ENCODE measurements around the gene FNTB.

FNTB gene, protein sequence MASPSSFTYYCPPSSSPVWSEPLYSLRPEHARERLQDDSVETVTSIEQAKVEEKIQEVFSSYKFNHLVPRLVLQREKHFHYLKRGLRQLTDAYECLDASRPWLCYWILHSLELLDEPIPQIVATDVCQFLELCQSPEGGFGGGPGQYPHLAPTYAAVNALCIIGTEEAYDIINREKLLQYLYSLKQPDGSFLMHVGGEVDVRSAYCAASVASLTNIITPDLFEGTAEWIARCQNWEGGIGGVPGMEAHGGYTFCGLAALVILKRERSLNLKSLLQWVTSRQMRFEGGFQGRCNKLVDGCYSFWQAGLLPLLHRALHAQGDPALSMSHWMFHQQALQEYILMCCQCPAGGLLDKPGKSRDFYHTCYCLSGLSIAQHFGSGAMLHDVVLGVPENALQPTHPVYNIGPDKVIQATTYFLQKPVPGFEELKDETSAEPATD

DNA sequence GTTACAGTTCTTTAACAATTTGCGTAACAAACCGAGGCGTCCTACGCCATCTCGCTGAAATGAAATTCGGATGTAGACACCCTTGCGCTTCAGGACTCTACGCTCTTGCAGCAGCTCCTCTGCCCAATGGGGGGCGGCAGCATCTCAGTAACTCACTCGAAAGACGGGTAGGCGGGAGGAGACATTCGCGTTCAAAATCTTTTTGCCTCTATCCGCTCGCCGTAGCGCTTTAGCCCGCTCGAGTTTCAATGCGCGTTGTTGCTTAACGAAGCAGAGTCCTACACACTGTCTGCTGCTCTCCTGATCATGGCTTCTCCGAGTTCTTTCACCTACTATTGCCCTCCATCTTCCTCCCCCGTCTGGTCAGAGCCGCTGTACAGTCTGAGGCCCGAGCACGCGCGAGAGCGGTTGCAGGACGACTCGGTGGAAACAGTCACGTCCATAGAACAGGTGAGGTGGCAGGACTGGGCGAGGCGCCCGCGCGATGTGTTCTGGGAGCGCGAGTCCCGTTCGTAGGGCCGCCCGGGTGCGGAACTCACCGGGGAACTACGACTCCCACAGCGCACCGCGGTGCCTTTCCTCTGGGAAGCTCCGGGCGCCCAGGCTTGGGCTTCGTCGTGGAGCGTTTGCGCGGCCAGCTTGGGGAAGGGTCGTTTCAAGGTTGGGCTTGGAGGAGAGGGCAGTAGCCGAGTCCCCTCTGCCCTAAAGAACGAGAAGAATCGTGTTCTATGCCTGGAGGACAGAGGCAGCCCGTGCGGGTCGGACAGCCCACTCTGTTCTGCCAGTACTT, at the start of gene FNTB:
Gene FNTB (plus strand): TSS at position 248 of the 790 bp plus-strand sequence. CDS start 59 bp downstream, at position 307.
- DNase-seq: peak; percentile 98

DNA sequence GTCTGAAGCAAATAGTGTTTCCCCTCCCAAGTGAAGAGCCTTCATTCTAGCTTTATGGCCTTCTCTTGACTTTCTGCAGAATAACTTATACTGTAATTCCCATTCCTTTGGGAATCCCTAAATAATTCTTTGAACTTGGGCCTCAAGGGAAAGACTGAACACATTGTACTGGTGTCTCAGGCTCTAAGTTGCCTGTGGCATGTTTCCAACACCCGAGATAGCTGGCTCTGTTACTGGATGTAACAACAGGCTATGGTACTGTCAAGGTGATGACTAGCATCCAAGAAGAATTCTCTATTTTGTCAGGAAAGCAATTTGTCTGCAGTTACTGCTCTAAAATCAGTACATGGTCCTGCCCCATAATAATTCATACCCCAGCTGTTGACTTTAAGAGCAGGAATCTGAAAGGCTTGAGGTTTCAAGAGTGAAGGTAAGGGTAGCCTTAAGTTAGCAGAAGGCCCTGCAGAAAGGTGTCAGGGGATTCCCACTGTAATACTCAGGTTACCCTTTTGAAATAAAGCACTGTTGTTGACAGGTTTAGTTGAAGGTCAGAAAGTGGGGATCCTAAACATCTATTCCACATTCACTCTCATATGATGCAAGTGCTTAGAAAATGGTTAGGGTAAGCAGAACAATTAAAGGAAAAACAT, 49.4 kb upstream of the FNTB start:
- no peak for DNase-seq

DNA sequence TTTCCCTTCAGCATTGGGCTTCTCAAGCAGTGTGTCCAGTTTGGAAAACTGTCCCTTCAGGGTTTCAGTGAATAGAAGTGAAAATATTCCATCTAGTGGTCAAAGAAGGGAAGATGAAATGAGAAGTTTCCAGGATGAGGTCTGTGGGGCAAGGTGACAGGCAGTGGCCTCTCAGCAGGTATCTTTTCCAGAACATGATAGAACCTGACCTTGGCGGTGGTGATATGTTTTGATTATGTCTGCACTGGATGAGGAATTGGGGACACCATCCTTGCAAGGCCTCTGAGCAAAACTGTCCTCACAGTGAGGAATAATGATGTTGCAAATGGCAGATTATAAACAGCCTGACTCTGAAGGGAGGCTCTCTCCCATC, 48.9 kb upstream of the FNTB start:
- no peak for DNase-seq

DNA sequence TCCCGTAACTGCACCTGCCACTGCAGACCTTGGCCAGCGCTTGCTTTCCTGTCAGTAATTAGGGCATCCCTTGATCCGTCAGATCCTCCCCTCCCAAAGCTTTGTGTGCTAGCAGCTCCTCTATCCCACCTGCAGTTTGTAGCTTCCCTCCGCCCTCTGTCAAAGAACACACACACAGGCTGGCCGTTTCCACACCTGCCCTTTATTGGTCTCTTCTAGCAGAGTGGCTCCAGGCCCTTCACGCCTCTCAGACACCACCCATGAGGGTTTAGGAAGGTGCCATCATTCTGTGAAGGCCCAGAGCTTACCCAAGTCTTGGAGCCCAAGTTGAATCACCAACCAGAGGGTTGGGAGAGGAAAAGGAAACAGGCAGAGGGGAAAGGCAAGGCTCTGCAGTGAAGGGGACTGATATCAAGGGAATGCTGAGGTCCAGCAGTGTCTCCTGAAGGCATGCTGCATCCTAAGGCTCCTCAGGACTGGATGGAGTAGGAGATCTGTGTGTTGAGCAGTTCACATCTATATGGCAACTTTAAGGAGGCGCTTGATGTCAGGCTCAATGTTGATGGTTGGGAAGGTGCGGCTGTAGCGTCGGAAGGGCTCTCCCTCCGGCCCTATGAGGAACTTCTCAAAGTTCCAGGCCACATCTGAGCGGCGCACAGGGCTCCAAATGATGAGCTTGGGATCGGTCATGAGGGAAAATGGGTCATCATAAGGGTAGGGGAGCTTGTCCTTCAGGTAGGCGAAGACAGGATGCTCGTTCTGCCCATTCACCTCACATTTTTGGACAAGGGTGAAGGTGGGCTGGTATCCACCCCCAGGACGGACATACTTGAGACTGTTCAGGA, 47.5 kb upstream of the FNTB start:
- no peak for DNase-seq

DNA sequence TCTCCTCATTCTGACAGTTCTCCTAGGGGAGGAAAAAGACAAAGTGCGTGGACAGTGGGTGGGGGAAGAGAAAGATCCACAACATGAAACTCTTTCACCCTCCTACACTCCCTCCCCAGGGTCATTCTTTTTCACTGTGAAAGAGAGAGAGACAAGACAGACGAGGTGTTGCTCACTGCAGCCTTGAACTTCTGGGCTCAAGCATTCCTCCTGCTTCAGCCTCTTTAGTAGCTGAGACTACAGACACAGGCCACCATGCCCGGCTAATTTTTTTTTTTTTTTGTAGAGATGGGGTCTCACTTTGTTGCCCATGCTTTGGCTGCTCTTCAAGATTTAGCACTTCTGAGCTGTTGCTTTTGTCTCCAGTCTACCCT, 46.9 kb upstream of the FNTB start:
- no peak for DNase-seq

DNA sequence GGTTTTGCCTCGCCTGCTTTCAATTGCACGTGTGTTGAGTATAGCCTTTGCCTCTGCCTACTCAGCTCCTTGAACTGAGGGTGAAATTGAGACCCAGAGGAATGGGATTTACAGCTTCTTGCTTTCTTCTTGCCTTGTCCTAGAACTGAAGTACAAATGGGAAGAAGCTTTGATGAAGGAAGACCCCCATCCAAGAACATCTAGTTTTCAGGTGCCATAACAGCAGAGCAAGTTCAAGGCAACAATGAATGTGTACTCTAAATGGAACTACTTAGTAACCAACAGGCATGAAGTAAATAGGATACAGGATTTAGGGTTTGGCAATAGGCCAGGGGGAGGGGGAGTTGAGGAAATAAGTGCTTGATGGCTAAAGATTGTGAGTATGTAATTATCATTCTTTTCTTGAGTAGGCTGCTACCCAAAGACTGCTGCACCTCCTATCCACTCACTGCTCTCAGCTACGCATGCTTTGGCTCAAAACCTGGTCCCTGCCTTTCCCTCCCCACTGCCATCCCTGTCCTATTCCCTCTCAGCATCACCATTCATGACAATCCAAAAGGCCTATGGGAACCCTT, 46.3 kb upstream of the FNTB start:
- DNase-seq: no peak

DNA sequence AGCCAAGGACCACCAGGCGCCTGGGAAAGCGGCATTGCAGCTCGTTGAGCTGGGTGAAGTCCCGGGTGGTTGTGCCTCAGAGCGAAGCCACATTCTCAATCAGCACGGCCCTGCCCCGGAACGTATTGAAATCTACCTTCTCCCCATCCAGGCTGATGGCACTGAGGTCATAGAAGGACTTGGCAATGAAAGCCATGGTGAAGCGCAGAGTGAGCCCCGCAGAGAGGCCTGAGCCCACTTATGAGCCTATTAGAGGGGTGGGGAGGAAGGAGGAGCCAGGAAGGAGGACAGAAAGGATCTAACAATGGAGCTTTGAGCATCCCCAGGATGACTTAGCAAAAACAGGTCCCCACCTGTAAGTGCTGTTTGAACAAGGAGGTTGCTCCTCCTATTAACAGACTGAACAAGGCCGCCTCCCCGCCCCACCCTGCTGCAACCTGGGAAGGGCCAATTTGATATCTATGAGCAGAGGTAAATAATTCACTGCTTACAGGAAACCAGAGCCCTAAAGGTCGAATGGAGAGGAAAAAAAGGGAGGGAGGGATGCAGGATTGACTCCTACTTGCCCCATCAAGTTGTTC, 44.1 kb upstream of the FNTB start, which contains the start of gene GPX2:
Gene GPX2 (minus strand): TSS at position 215 of the 581 bp plus-strand sequence. CDS start 19 bp downstream, at position 196.
- no peak for DNase-seq

DNA sequence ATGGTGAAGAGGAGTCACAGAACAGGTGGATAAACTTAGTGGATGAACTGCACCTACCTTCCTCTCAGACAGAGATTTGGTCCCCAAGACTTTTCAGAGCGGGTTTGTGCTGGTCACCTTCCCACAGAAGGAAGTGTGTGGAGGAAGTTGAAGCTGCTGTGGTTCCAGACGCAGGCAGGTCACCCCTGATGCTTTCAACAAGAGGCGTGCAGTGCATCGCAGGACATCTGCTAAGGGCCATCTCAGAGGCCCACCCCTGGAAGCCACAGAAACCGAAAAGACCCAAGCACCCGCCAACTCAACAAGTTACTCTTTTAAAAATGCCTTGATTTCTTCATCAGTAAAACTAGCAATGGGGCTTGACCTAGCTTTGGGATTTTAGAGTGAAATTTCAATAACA, 43.1 kb upstream of the FNTB start:
- DNase-seq: no peak

DNA sequence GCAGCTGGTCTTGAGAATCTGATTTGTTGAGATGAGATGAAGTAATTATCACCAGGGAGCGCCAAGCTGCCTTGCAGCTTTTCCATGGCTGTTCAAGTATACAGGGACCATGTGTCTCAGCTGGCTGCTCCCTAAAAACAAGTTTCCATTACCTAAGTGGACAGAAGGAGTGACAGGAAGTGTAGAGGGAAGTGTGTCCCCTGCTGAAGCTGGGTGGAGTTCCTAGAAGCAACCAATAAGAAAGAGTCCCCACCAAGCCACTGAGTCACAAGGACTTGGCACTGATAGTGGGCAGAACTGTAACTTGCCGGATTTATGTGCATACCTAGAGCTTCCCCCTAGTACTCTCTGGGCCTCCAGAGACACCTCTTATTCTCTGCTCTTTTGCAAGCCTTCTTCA, 42.7 kb upstream of the FNTB start:
- no peak for DNase-seq

DNA sequence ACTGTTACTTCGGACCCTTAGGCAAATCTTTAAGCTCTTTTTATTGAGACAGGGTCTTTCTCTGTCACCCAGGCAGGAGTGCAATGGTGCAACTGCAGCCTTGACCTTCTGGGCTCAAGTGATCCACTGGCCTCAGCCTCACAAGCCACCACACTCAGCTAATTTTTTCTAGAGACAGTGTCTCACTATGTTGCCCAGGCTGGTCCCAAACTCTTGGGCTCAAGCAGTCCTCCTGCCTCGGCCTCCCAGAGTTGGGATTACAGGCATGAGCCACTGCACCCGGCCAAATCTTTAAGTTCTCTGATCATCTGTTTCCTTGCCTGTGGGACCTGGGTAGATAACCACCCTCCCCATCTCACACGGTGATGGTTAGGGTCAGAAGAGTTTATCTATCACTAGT, 41.8 kb upstream of the FNTB start:
- DNase-seq: no peak

DNA sequence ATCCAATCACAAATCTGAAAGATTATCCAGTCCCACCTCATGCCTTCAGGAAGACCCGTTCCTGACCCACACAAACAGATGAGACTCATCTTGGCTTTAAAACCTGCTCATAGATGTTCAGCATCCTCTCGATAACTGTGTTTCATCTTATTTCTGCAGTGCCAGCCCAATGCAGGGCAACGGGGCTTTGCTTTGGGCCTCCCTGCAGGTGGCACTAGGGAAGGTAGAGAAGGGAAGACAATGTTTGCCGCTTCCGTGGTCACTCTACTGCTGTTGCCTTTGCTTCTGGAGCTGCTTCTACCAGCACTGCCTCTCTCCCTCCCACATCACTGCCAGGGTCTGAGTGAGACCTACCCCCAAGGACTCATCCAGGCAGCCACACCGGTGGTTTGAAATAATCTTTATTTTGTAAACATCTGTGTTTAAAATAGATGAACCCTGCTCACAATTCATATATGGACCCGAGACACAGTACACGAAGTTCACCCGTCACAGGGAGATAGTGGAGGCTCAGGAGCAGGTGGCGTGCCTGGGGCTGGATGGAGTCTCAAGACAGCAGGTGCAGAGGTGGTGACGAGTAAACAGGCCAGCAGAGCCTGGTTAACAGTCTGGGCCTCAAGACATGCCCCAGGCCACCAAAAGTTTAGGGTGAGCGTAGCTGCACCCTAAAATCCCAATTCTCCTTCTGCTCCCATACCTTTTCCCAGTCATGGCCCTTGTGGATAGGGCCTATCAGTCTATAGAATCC, 41.1 kb upstream of the FNTB start:
- DNase-seq: no peak

DNA sequence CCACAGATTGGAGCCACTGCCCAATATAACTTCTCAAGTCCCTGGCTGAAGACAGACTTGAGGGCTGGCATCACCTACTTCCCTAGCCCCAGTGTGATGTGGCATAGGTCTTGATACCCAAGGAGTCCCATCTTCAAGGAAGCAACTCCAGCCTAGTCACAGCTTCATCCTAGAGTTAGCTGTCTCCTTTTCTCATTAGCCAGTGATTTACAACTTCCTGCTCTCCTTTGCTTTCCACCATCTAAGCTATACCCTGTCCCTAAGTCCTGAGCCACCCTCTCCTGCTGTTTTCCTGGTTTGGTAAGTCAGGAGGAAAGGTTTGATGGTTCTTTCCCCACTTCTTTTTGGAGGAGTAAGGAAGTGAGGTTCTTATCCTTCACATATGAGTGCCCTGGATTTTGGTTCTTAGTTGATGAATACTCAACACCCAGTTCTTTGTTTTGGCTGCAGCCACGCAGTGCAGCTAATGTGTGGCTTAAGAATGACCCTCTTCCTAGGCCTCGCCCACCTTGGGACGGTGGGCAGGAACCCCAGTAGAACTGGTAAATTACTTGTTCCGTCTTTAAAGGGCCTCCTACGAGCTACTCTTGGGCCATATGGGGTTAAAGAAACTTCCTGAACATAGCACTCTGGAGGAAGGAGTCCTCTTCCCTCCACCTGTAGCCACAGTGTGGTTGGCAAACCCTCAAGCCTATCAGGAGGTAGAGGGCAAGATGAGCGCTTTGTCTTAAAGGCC, 40.2 kb upstream of the FNTB start:
- no peak for DNase-seq

DNA sequence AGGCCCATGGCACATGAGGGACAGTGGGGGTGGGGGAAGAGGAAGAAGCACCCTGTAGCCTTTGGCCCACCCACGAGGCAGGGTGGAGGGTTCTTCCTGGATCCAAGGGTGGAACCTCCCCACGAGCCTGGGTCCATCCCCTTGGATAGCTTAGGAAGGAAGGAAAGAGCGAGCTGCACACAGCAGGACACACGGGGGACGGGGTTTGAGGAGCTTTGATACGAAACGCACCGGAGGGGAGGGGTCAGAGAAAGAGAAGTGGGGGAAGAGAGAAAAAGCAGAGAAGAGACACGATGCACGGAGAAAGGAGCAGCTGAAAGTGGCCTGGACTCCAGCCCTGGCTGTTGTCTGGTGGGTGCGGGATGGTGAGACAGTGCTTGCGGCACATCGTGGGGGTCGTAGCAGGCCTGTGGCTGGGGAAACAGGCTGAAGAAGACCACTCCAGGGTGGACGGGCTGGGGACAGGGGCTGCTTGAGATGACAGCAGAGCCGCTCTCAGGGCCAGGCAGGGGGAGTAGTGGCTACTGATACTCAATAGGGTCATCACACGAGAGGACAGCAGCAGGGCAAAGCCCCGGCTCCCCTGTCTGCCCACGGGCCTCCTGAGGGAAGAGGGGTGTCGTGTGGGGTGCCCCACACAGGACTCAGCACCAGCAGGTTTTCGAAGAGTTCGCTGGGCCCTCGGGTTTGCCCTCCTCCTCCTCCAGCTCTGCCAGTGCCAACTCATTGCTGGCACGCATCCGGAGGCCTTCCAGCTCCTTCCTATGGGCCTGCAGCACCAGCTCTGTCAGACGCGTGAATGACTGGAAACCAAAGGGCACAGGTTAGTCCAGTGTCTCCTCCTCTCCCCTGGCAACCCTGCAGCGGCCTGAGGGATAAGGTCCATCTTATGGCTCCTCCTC, 38.7 kb upstream of the FNTB start:
- DNase-seq: no peak

DNA sequence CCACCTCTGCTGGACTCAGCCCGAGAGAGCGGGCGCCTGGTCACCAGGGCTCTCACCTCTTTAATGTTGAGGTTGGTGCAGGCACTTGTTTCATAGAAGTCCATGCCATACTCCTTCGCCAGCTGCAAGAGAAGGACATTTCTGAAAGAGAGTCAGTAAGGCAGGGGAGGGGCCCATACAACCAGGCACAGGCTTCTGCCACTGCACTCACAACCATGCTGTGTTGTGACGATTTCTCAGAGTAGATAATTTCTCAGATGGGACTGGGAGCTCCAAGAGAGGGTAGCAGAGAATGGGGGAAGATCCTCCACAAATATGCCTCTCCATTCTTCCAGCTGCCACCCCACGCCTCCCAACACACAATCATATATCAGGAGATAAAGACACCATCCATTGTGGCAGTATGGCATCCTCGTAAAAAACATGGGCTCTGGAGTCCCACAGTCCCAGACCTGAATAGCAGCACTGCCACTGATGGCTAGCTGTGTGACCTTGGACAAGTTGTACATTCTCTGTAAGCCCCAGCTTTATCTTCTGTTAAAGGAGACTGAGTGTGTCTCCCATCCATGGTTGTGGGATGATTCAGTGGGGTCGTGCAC, 38.0 kb upstream of the FNTB start:
- no peak for DNase-seq

DNA sequence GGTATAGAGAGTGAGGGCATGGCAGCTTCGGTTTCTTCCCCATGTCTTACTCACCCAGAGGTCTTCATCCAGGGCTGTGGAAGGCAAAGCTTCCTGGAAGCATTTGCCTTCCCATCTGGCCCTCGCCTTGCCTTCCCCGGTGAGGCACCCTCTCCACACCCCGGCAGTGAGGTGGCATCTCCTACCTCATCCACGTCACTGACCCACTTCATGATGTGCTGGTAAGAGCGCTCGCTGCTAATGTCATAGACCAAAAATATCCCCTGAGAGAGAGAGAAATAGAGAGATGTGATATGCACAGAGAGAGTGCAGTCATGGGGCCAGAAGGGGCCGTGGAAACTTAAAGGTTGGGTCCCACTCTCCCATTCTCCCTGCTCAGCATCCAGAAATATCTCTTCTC, 35.8 kb upstream of the FNTB start:
- no peak for DNase-seq

DNA sequence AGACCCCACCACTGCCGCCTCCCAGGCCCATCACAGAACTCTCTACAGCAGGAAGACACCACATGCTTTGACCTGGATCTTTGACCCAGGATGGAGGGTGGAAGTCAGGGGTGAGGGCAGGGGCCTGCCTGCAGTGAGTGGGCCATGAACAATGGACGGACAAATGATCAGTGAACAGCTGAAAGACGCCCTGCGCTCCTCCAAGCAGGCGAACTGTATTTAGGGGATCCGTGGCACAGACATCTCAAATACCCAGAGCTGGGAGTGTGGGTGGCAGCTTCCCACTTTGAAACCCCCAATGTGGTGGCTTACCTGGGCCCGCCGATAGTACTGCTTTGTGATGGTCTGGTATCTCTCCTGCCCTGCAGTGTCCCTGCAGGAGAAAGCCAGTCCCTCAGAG, 35.4 kb upstream of the FNTB start:
- no peak for DNase-seq

DNA sequence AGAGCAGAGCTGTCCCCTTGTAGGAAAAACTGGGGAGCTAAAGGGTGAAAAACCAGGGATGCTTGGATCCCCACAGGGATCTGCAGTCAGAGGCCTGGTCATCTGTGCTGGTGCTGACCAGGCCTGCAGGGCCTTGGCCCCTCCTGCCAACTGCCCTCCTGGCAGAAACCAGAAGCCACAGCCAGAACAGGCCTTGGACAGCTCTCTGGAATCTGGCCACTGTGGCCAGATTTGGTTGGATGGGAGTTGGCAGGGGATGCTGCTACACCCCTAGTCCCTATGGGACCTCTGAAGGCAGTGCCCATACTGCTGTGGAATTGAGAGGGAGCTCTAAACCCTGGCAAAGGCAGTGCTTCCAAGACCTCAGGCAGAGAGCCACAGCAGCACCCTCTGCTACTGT, 35.0 kb upstream of the FNTB start:
- DNase-seq: no peak

DNA sequence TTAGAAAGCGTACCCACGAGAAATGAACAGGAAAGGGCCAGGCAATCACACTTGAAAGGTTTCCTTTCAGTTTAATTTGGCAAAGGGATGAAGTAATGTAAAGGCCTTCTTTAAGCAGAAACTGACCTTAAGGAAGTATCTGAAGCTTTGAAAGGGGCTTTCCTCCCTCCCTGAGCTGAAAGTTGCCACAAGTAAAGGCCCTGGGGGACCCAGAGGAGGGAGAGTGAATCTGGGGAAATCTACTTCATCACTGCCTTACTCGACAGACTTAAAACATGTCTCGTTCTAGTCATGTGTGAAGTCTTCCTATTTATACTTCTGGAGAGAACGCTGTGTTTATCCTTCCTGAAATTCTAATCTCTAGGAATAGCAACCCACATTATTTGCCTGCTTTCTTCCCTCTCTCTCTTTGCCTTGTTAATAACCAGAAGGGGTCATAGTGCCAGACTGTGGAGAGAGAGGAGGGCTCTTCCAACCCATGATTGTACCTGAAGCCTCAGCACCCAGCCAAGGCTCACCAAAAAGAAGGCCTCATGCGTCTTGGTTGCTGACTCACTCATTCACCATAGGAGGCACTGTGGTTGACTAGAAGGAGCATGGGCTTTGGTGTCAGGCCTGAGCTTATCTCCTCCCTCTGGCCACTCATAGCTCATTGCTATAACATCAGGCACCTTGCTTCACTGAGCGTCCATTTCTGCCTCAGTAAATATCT, 33.9 kb upstream of the FNTB start:
- DNase-seq: no peak
